Measurements from ENCODE around the gene KATNBL1.

DNA sequence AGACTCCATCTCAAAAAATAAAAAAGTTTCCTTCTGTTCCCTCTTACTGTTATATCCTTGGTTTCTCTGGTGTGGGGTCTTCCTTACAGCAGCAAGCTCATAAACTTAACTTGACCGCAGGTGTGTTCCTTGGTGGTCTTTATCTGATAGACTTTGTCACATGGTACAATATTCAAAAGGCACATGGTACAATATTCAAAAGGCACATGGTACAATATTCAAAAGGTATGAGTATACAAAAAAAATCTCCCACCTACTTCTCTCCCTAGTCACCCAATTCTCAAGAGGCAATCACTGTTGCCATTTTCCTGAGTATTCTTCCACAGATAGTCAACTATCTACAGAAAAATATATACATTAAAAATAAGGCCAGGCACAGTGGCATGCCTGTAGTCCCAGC is 103.5 kb downstream of the KATNBL1 start:
- no peak for TF ChIP-seq EP300 (IDR thresholded peaks at IDR 0.05)
- TF ChIP-seq, protein P1, sequence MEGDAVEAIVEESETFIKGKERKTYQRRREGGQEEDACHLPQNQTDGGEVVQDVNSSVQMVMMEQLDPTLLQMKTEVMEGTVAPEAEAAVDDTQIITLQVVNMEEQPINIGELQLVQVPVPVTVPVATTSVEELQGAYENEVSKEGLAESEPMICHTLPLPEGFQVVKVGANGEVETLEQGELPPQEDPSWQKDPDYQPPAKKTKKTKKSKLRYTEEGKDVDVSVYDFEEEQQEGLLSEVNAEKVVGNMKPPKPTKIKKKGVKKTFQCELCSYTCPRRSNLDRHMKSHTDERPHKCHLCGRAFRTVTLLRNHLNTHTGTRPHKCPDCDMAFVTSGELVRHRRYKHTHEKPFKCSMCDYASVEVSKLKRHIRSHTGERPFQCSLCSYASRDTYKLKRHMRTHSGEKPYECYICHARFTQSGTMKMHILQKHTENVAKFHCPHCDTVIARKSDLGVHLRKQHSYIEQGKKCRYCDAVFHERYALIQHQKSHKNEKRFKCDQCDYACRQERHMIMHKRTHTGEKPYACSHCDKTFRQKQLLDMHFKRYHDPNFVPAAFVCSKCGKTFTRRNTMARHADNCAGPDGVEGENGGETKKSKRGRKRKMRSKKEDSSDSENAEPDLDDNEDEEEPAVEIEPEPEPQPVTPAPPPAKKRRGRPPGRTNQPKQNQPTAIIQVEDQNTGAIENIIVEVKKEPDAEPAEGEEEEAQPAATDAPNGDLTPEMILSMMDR (IDR thresholded peaks at IDR 0.05), result no peak

Data from stomach (tissue), 4 donors.